Measurements from ENCODE around the gene RASSF5. TPM values are rescaled to one million over a fixed set of nuclear protein-coding genes. Genes with fewer than 3 reads are reported as not detected.

RASSF5 gene
- polyA plus RNA-seq, 1 donor (not counting 4 experiments of a cell fraction or from before 2014, with no cell fraction given) = 2.4 TPM

DNA sequence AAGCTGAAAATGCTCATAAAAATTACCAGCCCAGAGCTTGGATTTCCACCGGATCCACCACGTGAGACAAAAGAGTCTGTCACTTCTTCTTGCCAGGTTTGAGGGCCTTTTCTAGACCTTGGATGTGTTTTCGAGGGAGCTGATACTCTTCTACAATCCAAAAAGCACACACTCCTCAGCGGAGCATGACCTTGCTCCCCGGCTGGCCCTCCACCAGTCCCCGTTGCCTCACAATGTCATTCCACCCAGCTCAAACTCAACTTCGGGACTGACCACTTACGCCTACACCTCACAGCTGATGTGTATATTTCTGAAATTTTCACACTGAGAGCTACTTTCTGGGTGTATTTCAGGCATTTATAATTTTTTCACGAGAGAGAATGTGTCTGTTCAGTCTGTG, 84.4 kb downstream of the RASSF5 start:
- no peak overlapping the region for H2AFZ ChIP-seq (ENCODE audit: control insufficient read depth, low read length)
- dilution Hi-C loops (cut with MboI; ENCODE audit: extremely low pct_ligation_motif_present, low sequenced_read_pairs) = no loop called here
- no peaks in the 10 kb centered on the region for H3K79me2 ChIP-seq (ENCODE audit: control insufficient read depth, insufficient read depth, low read length)
- DNase-seq (ENCODE audit: low read depth, low spot score) (no peak), FAIRE-seq (no peak)
- peaks cover 12 to 22% of the 10 kb centered on the region in 2 experiments for H3K36me3 ChIP-seq (ENCODE audit: control insufficient read depth in 2 of 2, extremely low read depth in 1 of 2, insufficient read depth in 2 of 2, low read length in 2 of 2)
- H3K4me3 ChIP-seq (ENCODE audit: control insufficient read depth in 2 of 3, extremely low read depth in 1 of 3, insufficient read depth in 2 of 3, low read depth in 1 of 3, low read length in 3 of 3) = no peak overlapping the region
- no peak overlapping the region for H3K9ac ChIP-seq (ENCODE audit: control insufficient read depth, extremely low read depth, insufficient read depth, low read length)
- H3K9me1 ChIP-seq (ENCODE audit: control insufficient read depth, extremely low read depth, insufficient read depth, low read length) = no peaks in the 10 kb centered on the region
- H3K27ac ChIP-seq (ENCODE audit: control insufficient read depth, insufficient read depth, low read length) = no peak overlapping the region
- H3K27me3 ChIP-seq (ENCODE audit: control insufficient read depth, extremely low read depth, insufficient read depth, low read length) = no peaks in the 10 kb centered on the region
- H4K20me1 ChIP-seq (ENCODE audit: control insufficient read depth, extremely low read depth, insufficient read depth, low read length) = no peaks in the 10 kb centered on the region
- peaks cover 43% of the 10 kb centered on the region for H3K4me1 ChIP-seq (ENCODE audit: control insufficient read depth, extremely low read depth, insufficient read depth, low read length)
- H3K4me2 ChIP-seq (ENCODE audit: control insufficient read depth, extremely low read depth, insufficient read depth, low read depth, low read length) = no peak overlapping the region
- no peaks in the 10 kb centered on the region for H3K9me3 ChIP-seq (ENCODE audit: control insufficient read depth, low read depth, low read length)
- TF ChIP-seq EZH2 (IDR thresholded peaks at IDR 0.05; ENCODE audit: low read length) (no peak), CTCF (optimal IDR thresholded peaks at IDR 0.05 in 1 of 3, IDR thresholded peaks at IDR 0.05 in 1 of 3, conservative IDR thresholded peaks at IDR 0.05 in 1 of 3; ENCODE audit: extremely low read depth in 1 of 3, insufficient read depth in 2 of 3, low read length in 3 of 3) (no peak)

GRCh38 chr1:206593351-206593925, 86.1 kb downstream of the RASSF5 start:
- H3K4me3 ChIP-seq (ENCODE audit: control insufficient read depth in 2 of 3, extremely low read depth in 1 of 3, insufficient read depth in 2 of 3, low read depth in 1 of 3, low read length in 3 of 3) = no peak overlapping the region
- H3K36me3 ChIP-seq (ENCODE audit: control insufficient read depth in 2 of 2, extremely low read depth in 1 of 2, insufficient read depth in 2 of 2, low read length in 2 of 2) = peaks cover 19 to 29% of the 10 kb centered on the region in 2 experiments
- no peak overlapping the region for H3K27ac ChIP-seq (ENCODE audit: control insufficient read depth, insufficient read depth, low read length)
- DNase-seq (ENCODE audit: low read depth, low spot score) (no peak), FAIRE-seq (no peak)
- H4K20me1 ChIP-seq (ENCODE audit: control insufficient read depth, extremely low read depth, insufficient read depth, low read length) = no peaks in the 10 kb centered on the region
- H3K9me3 ChIP-seq (ENCODE audit: control insufficient read depth, low read depth, low read length) = no peaks in the 10 kb centered on the region
- H2AFZ ChIP-seq (ENCODE audit: control insufficient read depth, low read length) = no peak overlapping the region
- no peaks in the 10 kb centered on the region for H3K27me3 ChIP-seq (ENCODE audit: control insufficient read depth, extremely low read depth, insufficient read depth, low read length)
- peaks cover 28% of the 10 kb centered on the region for H3K4me1 ChIP-seq (ENCODE audit: control insufficient read depth, extremely low read depth, insufficient read depth, low read length)
- no peaks in the 10 kb centered on the region for H3K9me1 ChIP-seq (ENCODE audit: control insufficient read depth, extremely low read depth, insufficient read depth, low read length)
- no peak overlapping the region for H3K4me2 ChIP-seq (ENCODE audit: control insufficient read depth, extremely low read depth, insufficient read depth, low read depth, low read length)
- dilution Hi-C loops (cut with MboI; ENCODE audit: extremely low pct_ligation_motif_present, low sequenced_read_pairs) = no loop called here
- no peak for TF ChIP-seq EZH2 (IDR thresholded peaks at IDR 0.05; ENCODE audit: low read length)
- no peak for TF ChIP-seq CTCF (optimal IDR thresholded peaks at IDR 0.05 in 1 of 3, IDR thresholded peaks at IDR 0.05 in 1 of 3, conservative IDR thresholded peaks at IDR 0.05 in 1 of 3; ENCODE audit: extremely low read depth in 1 of 3, insufficient read depth in 2 of 3, low read length in 3 of 3)
- H3K79me2 ChIP-seq (ENCODE audit: control insufficient read depth, insufficient read depth, low read length) = no peaks in the 10 kb centered on the region
- H3K9ac ChIP-seq (ENCODE audit: control insufficient read depth, extremely low read depth, insufficient read depth, low read length) = no peak overlapping the region

Data from keratinocyte (primary cell).